PFSK-1 (cell line): Measurements from ENCODE around the gene KRTAP1-5.
"Not testable (repeated sequence)": the region's sequence is repeated elsewhere in the genome, so short reads cannot be mapped to it uniquely, and the experiment has no call there.

Experiments used
- POLR2AphosphoS5 ChIP-seq: IDR thresholded peaks from 2 replicates; pipeline ENCODE4 v1.6.1; 2012; ENCODE audit warnings: low read depth, mild to moderate bottlenecking, control low read depth, low read length, moderate library complexity
- SIN3A ChIP-seq: IDR thresholded peaks from 2 replicates; pipeline ENCODE4 v1.6.1; 2012; ENCODE audit warnings: mild to moderate bottlenecking, low read length, moderate library complexity, borderline replicate concordance; ENCODE audit not compliant: insufficient read depth
- TAF1 ChIP-seq: IDR thresholded peaks from 2 replicates; pipeline ENCODE4 v1.6.1; 2012; ENCODE audit warnings: low read length, control low read depth, borderline replicate concordance; ENCODE audit not compliant: insufficient read depth
- TF ChIP-seq, protein P1 (sequence below), 2 experiments: IDR thresholded peaks; 2 replicates each; pipeline versions ENCODE4 v1.6.1 to v1.8.0; 2011 to 2012; ENCODE audit warnings: low read depth in 2 of 2, low read length in 2 of 2, control low read depth in 1 of 2, inconsistent platforms in 1 of 2, mild to moderate bottlenecking in 1 of 2, moderate library complexity in 1 of 2; ENCODE audit not compliant: insufficient read depth in 1 of 2

DNA sequence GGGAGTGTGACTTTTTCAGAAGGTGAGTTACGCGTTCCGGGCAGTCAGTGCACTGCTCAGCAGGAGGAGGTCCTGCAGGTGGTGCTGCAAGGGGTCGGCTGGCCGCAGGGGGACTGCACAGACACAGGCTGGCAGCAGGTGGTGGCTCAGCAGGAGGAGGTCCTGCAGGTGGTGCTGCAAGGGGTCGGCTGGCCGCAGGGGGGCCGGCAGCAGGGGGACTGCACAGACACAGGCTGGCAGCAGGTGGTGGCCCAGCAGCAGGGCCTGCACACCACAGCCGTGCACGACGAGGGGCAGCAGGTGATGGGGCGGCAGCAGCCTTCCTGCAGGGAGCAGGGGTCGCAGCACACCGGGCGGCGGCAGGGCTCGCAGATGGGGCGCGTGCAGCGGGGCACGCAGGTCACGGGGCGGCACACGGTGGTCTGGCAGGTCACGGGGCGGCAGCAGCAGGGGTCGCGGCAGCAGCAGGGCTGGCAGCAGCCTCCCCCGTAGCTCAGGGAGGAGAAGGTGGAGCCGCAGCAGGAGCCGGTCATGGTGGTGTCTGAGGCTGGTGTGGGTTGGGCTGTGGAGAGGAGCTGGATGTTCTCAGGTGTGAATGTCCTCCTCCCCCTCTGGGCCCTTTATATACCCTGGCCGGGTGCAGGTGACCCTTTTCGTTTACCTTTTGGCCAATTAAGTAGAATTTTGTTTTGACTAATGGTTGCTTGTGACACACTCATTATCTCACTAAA, 19.9 kb upstream of the KRTAP1-5 start, which contains the start of gene KRTAP2-1:
- not testable (repeated sequence) for TF ChIP-seq TAF1, POLR2AphosphoS5, SIN3A
- TF ChIP-seq, protein P1, sequence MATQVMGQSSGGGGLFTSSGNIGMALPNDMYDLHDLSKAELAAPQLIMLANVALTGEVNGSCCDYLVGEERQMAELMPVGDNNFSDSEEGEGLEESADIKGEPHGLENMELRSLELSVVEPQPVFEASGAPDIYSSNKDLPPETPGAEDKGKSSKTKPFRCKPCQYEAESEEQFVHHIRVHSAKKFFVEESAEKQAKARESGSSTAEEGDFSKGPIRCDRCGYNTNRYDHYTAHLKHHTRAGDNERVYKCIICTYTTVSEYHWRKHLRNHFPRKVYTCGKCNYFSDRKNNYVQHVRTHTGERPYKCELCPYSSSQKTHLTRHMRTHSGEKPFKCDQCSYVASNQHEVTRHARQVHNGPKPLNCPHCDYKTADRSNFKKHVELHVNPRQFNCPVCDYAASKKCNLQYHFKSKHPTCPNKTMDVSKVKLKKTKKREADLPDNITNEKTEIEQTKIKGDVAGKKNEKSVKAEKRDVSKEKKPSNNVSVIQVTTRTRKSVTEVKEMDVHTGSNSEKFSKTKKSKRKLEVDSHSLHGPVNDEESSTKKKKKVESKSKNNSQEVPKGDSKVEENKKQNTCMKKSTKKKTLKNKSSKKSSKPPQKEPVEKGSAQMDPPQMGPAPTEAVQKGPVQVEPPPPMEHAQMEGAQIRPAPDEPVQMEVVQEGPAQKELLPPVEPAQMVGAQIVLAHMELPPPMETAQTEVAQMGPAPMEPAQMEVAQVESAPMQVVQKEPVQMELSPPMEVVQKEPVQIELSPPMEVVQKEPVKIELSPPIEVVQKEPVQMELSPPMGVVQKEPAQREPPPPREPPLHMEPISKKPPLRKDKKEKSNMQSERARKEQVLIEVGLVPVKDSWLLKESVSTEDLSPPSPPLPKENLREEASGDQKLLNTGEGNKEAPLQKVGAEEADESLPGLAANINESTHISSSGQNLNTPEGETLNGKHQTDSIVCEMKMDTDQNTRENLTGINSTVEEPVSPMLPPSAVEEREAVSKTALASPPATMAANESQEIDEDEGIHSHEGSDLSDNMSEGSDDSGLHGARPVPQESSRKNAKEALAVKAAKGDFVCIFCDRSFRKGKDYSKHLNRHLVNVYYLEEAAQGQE (IDR thresholded peaks at IDR 0.05; ENCODE audit: insufficient read depth in 1 of 2, low read depth in 2 of 2, low read length in 2 of 2), result not testable (repeated sequence)
